Spleen (tissue), 11 donors: ENCODE measurements around the gene OR5K2. TPM values are rescaled to one million over a fixed set of nuclear protein-coding genes. Genes with fewer than 3 reads are reported as not detected.

ENCODE experiments used
- DNase-seq: peaks from one replicate; pipeline ENCODE4 v3.0.0-alpha.2; 2020
- H3K27ac ChIP-seq, 8 donors: fragments of 200-600 bp; sonication (generic) in 7 of 8; 1 replicate in 4 of 8; 2 replicates in 4 of 8; pipeline versions ENCODE4 v1.5.0 to v1.8.0; 2016 to 2021; ENCODE audit warnings: inconsistent platforms in 4 of 8, mild to moderate bottlenecking in 4 of 8, moderate library complexity in 1 of 8
- H3K27me3 ChIP-seq, 7 donors: fragments of 200-600 bp; sonication (generic) in 6 of 7; replicated peaks in 1 of 7; 1 replicate in 4 of 7; 2 replicates in 3 of 7; pipeline versions ENCODE4 v1.5.0 to v1.8.0; 2016 to 2021; ENCODE audit warnings: inconsistent platforms in 3 of 7, mild to moderate bottlenecking in 1 of 7
- H3K36me3 ChIP-seq, 6 donors: fragments of 200-600 bp; sonication (generic) in 5 of 6; 1 replicate in 4 of 6; 2 replicates in 2 of 6; pipeline versions ENCODE4 v1.5.0 to v1.8.0; 2016 to 2021; ENCODE audit warnings: inconsistent platforms in 2 of 6
- H3K4me1 ChIP-seq, 6 donors: fragments of 200-600 bp; sonication (generic) in 5 of 6; 1 replicate in 3 of 6; 2 replicates in 3 of 6; pipeline versions ENCODE4 v1.5.0 to v1.8.0; 2016 to 2021; ENCODE audit warnings: inconsistent platforms in 3 of 6
- H3K4me3 ChIP-seq, 8 donors: fragments of 200-600 bp; sonication (generic) in 7 of 8; 1 replicate in 4 of 8; 2 replicates in 4 of 8; pipeline versions ENCODE4 v1.5.0 to v1.8.0; 2016 to 2021; ENCODE audit warnings: inconsistent platforms in 4 of 8, mild to moderate bottlenecking in 4 of 8, moderate library complexity in 2 of 8
- H3K9me3 ChIP-seq, 8 donors: fragments of 200-600 bp; sonication (generic) in 7 of 8; 1 replicate in 4 of 8; 2 replicates in 4 of 8; pipeline versions ENCODE4 v1.5.0 to v1.8.0; 2016 to 2021; ENCODE audit warnings: inconsistent platforms in 4 of 8
- CTCF ChIP-seq, 11 experiments: fragments of 200-600 bp in 7 of 11; fragments of 450-650 bp in 4 of 11; sonication (generic) in 4 of 11; IDR thresholded peaks in 8 of 11; conservative IDR thresholded peaks in 3 of 11; 1 replicate in 7 of 11; 2 replicates in 4 of 11; pipeline versions ENCODE4 v1.4.0 to v1.8.0; 2016 to 2021; ENCODE audit warnings: antibody characterized with exemption in 11 of 11, inconsistent platforms in 4 of 11, mild to moderate bottlenecking in 1 of 11
- POLR2A ChIP-seq, 3 donors: fragments of 450-650 bp; IDR thresholded peaks; one replicate each; pipeline ENCODE4 v1.5.1; 2017; ENCODE audit warnings: antibody characterized with exemption in 3 of 3, mild to moderate bottlenecking in 1 of 3
- POLR2AphosphoS5 ChIP-seq, 3 donors: sonication (generic); formaldehyde crosslinking; IDR thresholded peaks; one replicate each; pipeline ENCODE4 v1.5.1; 2017; ENCODE audit warnings: antibody characterized with exemption in 3 of 3
- WGBS, 5 donors: extraction: QIAGEN DNeasy Blood & Tissue Kit in 3 of 5; methylation state at CpG; one replicate each; pipeline versions ENCODE4 v1.1.5 to v1.1.7; 2013 to 2018; 5-methylcytosine and 5-hydroxymethylcytosine counted together
- intact Hi-C: fragments of 100-400 bp; cut with DNase I; formaldehyde crosslinking; loops from one replicate; pipeline ENCODE4 v1.15.0; 2023; ENCODE audit warnings: low total_unique reads
- polyA plus RNA-seq, 3 donors: library from polyadenylated mRNA; stranded (reverse); fragments of 200-250 nt; gene quantifications; one replicate each; pipeline ENCODE4 v1.2.1, GENCODE V29; 2013
- total RNA-seq, 7 donors: library from RNA; depleted of rRNA in 3 of 7; stranded (reverse); fragments of >200 nt in 3 of 7; fragmentation: NEBNext Ultra II Directional in 4 of 7; extraction: Animal tissue kit (Norgen Biotek cat#: 25700) in 4 of 7; gene quantifications; one replicate each; pipeline versions ENCODE4 v1.1.0 to v1.2.1, GENCODE V29; 2016 to 2021
- donor health status: healthy with polysubstance abuse.
- donor health status: DM: no; HTN: no; CAD: no; lungs with moderate emphysema.
- donor health status: DM: no; HTN: no; CAD: no.
- donor health status: Bipolar disorder and iron deficiency.
- donor health status: healthy.
- donor health status: DM: no; HTN: no; CAD: no.
- donor health status: DM: yes; HTN: yes; CAD: no.

OR5K2 gene
- total and polyA plus RNA-seq, 10 donors: not detected

GRCh38 chr3:98519351-98519750 lies 21.9 kb downstream of the OR5K2 start:
- H3K27me3 ChIP-seq: no peaks in the 10 kb centered on the region
- DNase-seq: no peak
- 0 to 100% (median 94%) methylated on average over 1 of the region's 1 CpG for WGBS, 5 donors
- no peak for TF ChIP-seq POLR2AphosphoS5 (IDR thresholded peaks at IDR 0.05)
- no peak for TF ChIP-seq POLR2A (IDR thresholded peaks at IDR 0.05)
- no peak for TF ChIP-seq CTCF (IDR thresholded peaks at IDR 0.05 in 8 of 11, conservative IDR thresholded peaks at IDR 0.05 in 3 of 11)
- peaks cover 14 to 53% (median 29%) of the 10 kb centered on the region in 6 donors for H3K4me1 ChIP-seq
- H3K27ac ChIP-seq: no peak overlapping the region
- intact Hi-C loops: no loop called here
- no peak overlapping the region for H3K4me3 ChIP-seq
- peaks cover 0 to 68% (median 27%) of the 10 kb centered on the region in 6 donors for H3K36me3 ChIP-seq
- no peaks in the 10 kb centered on the region for H3K9me3 ChIP-seq

- peak overlapping the region; percentile 59 to 82 (median 73) for H3K4me3 ChIP-seq
- DNase-seq: peak; percentile 78
- TF ChIP-seq CTCF (IDR thresholded peaks at IDR 0.05 in 8 of 11, conservative IDR thresholded peaks at IDR 0.05 in 3 of 11) (no peak), POLR2AphosphoS5 (IDR thresholded peaks at IDR 0.05) (no peak), POLR2A (IDR thresholded peaks at IDR 0.05) (no peak)
- H3K27ac ChIP-seq: peak overlapping the region; percentile 90 to 97 (median 94)
- H3K36me3 ChIP-seq: peaks cover 0 to 41% (median 15%) of the 10 kb centered on the region in 6 donors
- intact Hi-C loops: no loop called here
- H3K4me1 ChIP-seq: peaks cover 14 to 53% (median 29%) of the 10 kb centered on the region in 6 donors
- H3K27me3 ChIP-seq: no peaks in the 10 kb centered on the region
- H3K9me3 ChIP-seq: no peaks in the 10 kb centered on the region
- WGBS, 5 donors: 0 to 1% (median 1%) methylated on average over 16 of the region's 16 CpGs
Measured at GRCh38 chr3:98521897-98522543, 24.5 kb downstream of the OR5K2 start.

GRCh38 chr3:98522544-98523281 lies 25.2 kb downstream of the OR5K2 start, which contains the start of gene CLDND1:
Gene CLDND1, minus strand, starts transcription at chr3:98522902. Its CDS starts 1,478 bp downstream, at chr3:98521424.
- H3K27me3 ChIP-seq: no peaks in the 10 kb centered on the region
- DNase-seq: peak; percentile 100
- H3K9me3 ChIP-seq: no peaks in the 10 kb centered on the region
- intact Hi-C loops: no loop called here
- H3K4me3 ChIP-seq: peak within 1 kb of the TSS; percentile 59 to 82 (median 73)
- H3K4me1 ChIP-seq: peaks cover 14 to 52% (median 29%) of the 10 kb centered on the region in 6 donors
- peak in 2 of 11 experiments; percentile 32 to 35 for TF ChIP-seq CTCF (IDR thresholded peaks at IDR 0.05 in 8 of 11, conservative IDR thresholded peaks at IDR 0.05 in 3 of 11)
- peak; percentile 93 to 94 (median 94) for TF ChIP-seq POLR2AphosphoS5 (IDR thresholded peaks at IDR 0.05)
- TF ChIP-seq POLR2A (IDR thresholded peaks at IDR 0.05): peak in 2 of 3 donors; percentile 33 to 79
- peak within 1 kb of the TSS; percentile 90 to 97 (median 94) for H3K27ac ChIP-seq
- 0 to 1% (median 0%) methylated on average over 54 to 63 of the region's 63 CpGs for WGBS, 5 donors
- H3K36me3 ChIP-seq: peaks cover 0 to 34% (median 12%) of the 10 kb centered on the region in 6 donors

GRCh38 chr3:98525494-98525893 lies 28.0 kb downstream of the OR5K2 start:
- H3K4me1 ChIP-seq: peaks cover 8 to 24% (median 17%) of the 10 kb centered on the region in 6 donors
- no peak for TF ChIP-seq POLR2A (IDR thresholded peaks at IDR 0.05)
- TF ChIP-seq POLR2AphosphoS5 (IDR thresholded peaks at IDR 0.05): no peak
- H3K27ac ChIP-seq: no peak overlapping the region
- H3K9me3 ChIP-seq: no peaks in the 10 kb centered on the region
- H3K36me3 ChIP-seq: peaks cover 0 to 8% (median 0%) of the 10 kb centered on the region in 6 donors
- H3K27me3 ChIP-seq: no peaks in the 10 kb centered on the region
- intact Hi-C loops: no loop called here
- H3K4me3 ChIP-seq: no peak overlapping the region
- 68 to 75% (median 69%) methylated on average over 5 to 6 of the region's 6 CpGs for WGBS, 5 donors
- DNase-seq: no peak
